HS-27A (cell line): ENCODE measurements around the gene OGFRL1.
"Not testable (repeated sequence)": the region's sequence is repeated elsewhere in the genome, so short reads cannot be mapped to it uniquely, and the experiment has no call there.

Source experiments
- DNase-seq: peaks from one replicate; pipeline ENCODE4 v3.0.0-alpha.2; 2012; ENCODE audit warnings: low read depth, missing footprints

The OGFRL1 gene

DNA sequence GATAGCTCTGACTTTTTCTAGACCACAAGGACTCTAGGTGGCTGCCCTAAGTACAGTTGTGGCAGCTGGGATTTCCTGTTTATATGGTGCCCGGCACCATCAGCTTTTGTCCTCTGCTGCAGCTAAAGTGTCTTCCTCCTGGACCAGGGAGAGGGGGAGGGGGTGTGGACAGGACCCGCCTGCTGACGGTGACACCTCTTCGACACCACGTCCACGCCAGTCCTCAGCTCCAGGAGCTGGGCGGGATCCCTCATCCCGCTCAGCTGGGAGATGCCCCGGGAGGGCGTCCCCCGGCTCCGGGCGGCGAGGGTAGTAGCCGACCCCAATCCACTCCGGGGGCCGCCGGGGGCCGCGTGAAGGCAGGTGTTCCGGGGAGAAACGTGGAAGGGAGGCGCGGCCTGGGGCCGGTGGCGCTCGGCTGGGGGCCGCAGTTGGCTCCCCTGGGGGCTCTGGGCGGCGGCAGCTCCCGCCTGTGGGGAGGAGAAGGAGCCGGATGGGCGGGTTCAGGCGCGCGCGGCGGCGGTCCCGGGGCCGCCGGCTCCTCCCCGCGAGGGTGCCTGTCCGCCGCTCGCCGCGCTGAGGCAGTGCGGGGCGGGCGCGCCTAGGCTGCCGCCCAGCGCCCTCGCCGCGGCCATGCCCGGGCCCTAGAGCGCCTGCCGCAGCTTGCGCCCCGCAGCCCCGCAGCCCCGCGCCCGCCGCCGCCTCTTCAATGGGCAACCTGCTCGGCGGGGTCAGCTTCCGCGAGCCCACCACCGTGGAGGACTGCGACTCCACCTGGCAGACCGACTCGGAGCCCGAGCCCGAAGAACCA is at the start of gene OGFRL1:
Gene OGFRL1 (plus strand): TSS at position 584 of the 811 bp plus-strand sequence. CDS start 126 bp downstream, at position 710.
- DNase-seq, result no peak

DNA sequence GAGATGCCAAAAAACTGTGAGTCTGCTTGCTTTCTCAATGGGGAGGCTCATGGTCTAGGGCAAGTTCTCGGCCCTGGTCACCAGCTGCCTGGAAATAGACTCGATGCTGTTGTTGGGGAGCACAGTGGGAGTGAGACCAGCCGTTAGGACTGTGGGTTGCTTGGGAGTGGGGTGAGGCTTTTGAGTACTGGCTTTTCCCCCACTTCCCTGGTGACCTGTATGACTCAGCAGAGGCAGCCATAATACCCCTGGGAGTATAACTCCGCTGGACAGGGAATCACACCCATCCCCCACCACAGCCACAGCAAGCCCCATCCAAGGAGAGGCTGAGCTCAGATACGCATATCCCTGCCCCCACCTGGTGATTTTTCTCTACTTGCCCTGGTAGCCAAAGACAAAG is 48.9 kb upstream of the OGFRL1 start:
- DNase-seq, result no peak

DNA sequence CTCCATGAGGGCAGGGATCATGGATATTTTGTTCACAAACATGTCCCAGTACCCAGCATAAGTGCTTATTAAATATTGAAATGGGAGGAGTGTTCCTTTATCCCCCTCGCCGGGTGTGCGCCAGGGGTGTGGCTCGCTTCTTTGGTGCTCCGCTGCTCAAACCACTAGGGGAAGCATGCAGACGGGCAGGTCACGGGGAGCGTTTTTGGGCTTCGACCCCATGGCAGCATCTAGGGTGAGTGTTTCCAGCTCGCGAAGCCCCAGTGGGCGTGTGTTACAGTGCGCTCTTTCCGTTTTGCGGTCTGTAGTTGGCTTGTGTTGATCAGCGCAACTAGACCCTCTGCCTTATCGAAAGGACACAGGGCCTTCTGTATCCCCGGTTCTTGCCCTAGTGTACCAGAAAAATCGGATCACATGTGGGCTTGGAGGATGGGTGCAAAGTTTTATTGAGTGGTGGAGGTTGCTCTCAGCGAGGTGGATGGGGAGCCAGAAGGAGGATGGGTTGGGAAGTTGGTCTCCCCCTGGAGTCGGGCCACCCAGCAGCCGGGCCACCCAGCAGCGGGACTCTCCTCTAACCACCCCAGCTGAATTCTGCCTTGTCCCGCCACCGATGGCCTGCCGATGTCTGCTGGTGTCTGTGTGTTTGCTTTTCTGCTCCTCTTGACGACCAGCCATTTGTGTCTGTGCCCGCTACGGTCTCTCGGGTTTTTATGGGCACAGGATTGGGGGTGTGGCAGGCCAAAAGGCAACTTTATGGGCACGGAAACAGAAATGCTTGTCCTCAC is 43.2 kb upstream of the OGFRL1 start:
- no peak for DNase-seq

DNA sequence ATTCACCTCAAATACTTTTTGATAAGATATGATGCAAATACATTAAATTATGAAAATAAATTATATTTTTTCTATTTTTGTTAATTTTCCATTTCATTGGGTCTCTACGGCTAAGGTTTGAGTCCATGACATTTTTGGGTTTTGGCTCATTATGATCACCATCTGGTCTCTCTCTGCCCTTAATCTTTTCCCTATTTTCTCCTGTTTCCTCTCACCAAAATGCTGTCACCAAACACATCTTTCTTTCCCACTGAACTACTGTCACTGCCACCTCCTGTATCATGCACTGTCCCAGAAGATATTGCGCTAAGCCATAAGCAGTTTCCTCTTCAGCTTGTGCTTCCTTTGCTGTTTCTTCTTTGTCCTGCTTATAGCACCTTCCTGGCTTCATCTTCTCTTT is 42.0 kb upstream of the OGFRL1 start:
- no peak for DNase-seq

DNA sequence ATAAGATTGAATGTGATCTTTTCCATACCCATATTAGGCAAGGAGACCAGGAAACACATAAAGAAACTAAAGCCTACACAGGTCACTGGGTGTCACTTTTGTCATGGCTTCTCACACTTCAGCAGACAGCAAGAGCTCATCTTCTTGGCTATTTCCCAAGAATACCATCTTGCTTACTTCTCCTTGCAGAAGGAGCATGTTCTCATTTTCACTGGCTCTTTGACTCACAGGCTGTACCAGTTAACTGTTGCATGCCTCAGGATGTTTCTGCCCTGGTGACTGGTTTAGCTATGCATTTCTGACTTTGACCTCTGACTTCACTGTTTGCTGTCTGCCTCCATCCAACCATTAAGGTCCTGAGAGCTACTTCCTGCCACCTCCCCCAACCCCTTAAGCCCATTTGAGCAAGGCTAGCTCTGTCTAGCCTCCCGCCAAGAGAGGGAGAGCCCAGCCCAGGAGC is 40.3 kb upstream of the OGFRL1 start:
- no peak for DNase-seq

DNA sequence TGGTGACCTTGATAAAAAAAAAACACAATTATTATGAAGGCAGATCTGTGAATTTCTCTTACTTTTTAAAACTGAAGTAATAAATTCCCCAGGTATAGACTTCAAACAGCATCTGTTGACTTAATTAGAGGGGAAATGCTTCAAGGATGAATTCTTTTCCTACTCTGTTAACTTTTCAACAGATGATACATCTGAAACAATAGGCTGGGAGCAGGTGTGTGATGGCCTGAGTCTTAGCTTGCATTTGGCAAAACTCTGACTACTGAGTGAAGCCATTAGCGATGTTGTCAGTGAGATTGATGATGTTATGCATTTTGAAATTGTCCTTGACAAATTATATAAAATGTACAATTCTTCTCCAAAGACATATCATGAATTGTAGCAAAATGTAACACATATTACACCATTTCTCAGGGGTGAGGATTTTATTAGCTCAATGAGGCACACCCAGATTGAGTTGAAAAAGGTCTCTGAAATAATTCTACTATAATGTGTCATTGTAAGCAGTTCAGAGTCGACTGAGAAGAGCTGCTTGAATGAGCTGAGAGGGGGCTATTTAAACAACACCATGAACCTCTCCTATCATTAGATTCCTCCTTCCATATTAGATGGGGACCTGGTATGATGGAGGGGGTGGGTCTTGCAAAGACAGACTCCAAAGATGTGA is 39.6 kb upstream of the OGFRL1 start:
- no peak for DNase-seq

GRCh38 chr6:71250099-71250602 is 38.5 kb upstream of the OGFRL1 start:
- no peak for DNase-seq

- DNase-seq, result no peak
Measured at GRCh38 chr6:71252410-71252809, 36.2 kb upstream of the OGFRL1 start.

- DNase-seq, result no peak
Measured at GRCh38 chr6:71252960-71253359, 35.7 kb upstream of the OGFRL1 start.

DNA sequence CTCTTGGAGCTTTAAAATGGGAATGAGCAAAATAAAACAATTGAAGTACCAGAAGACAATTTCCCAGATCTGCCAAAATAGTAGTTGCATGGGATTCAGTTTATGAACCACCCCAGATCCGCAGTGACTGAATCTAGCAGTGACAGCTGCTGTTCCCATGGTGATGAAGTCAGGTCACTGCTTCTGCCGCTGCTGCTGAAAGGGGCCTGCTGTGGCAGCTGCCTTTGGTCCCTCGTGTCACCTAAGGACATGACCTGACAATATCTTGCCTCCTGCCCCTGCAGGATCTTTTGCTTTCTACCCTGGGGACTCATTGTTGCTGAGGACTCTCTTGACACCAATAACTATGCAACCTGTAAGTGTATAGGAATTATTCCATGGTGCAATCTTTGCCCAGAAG is 34.3 kb upstream of the OGFRL1 start:
- DNase-seq, result no peak

DNA sequence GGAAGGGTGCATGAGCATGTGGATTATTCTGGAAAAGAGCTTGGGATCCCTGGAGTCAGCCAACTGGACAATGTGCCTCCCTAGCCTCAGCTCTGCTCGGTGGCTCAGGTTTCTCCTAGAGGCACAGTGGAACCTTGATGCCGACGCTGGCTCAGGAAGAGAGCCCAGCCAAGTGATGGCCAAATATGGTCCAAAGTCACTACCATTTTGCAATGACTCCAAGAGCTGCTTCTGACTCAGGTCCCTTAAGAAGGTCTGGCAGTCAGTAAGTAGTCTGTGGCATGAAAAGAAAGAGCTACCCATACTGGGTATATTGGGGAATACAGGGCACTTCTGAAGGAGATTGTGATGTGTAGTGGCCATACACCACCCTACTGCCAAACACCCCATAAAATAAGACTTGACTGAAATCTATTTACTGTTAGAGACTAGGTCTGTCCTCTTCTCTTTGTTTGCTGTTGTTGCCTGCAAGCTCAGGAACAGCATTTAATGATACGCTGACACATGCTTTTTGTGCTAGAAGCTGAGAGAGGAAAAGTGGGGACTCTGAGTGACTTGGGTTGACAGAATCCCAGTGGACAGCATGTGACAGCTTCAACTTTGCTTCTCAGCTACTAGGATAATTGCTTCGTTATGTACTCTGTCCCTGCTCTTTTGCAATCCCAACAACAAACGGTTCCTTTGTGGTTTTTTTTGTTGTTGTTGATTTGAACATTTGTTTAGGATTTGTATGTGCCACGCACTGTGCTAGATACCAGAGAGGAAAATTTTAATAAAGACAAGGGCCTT is 30.3 kb upstream of the OGFRL1 start:
- no peak for DNase-seq

GRCh38 chr6:71259888-71260604 is 28.6 kb upstream of the OGFRL1 start:
- DNase-seq, result no peak

DNA sequence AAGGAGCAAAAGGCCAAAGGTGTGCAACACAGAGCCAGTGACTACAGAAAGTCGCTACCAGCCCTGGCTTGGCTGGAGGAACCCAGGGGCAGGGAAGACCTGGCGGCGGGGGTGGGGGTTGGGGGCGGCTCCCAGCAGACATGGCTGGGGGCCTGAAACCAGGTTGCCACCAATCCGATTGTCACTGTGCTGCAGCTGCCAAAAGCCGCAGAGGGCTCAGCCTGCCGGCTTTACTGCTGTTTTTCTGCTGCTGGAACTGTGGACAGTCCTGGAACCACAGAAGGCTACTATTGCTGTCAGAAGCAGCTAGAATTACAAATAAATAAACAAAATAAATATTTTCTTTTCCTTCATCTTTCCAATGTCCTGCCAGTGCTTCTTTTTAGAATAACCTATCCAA is 25.7 kb upstream of the OGFRL1 start:
- DNase-seq, result no peak

DNA sequence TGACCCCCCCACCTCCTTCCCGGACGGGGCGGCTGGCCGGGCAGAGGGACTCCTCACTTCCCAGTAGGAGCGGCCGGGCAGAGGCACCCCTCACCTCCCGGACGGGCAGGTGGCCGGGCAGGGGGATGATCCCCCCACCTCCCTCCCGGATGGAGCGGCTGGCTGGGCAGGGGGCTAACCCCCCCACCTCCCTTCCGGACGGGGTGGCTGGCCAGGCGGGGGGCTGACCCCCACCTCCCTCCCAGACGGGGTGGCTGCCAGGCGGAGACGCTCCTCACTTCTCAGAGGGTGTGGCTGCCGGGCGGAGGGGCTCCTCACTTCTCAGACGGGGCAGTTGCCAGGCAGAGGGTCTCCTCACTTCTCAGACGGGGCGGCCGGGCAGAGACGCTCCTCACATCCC is 22.2 kb upstream of the OGFRL1 start:
- DNase-seq, result not testable (repeated sequence)

- no peak for DNase-seq
Measured at GRCh38 chr6:71268735-71269437, 19.7 kb upstream of the OGFRL1 start.

GRCh38 chr6:71277926-71278600 is 10.5 kb upstream of the OGFRL1 start:
- no peak for DNase-seq

DNA sequence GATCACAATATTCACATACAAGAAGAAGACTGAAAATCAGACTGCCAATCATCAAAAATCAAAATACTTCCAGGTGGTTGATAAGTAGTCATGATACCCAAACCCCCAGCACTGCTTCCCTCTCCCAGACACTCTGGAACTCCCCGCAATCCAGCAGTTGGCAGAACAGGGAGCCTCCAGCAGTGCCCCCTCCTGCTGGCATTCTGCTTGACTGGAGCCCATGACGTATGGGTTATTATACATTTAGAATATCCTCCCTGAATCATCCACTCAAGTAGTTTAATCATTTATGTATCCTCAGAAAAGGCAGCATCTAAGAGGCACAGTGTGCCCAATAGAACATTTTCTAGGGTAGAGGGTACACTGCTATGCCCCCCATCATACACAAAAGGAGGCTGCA is 9.3 kb upstream of the OGFRL1 start:
- DNase-seq, result no peak

GRCh38 chr6:71279740-71280139 is 8.9 kb upstream of the OGFRL1 start:
- DNase-seq, result no peak

DNA sequence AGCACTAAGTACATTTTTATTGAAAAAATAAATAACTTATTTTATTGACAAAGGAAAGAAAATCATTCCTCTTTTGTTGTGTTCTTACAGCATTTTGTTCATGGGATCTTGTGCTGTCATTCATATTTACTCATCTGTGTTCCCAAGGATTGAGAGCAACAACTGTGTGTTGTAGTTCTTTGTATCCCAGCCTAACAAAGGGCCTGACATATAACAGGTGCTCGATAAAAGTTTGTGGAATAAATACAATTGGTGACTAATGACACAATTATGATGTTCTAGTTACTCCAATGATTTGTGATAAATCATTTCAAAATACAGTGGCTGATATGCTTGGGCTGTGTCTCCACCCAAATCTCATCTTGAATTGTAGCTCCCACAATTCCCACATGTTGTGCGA is 7.9 kb upstream of the OGFRL1 start:
- DNase-seq, result no peak

DNA sequence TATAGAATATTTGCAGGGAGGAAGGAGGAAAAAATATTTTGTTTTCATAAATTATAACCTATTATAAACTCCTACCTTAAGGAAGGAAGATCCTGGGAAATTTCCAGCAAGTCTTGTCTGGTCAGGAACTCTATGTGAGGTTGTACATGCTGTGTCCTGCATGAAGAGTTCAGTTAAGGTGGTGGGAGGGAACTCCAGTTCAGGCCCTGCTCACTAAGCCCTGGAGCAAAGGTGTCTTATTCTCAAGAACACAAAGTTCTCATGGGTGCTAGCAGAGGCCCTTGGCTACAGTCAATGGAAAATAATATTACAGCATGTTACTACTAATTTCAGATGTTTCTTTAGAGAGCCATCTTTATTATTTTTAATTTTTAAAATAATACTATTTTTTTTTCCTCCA is 3.8 kb upstream of the OGFRL1 start:
- DNase-seq, result no peak
